SJSA1 (cell line): Measurements from ENCODE around the gene GRAMD1A. TPM values are rescaled to one million over a fixed set of nuclear protein-coding genes. Genes with fewer than 3 reads are reported as not detected.

Experiments
- DNase-seq, 2 experiments: peaks; one replicate each; pipeline ENCODE4 v3.0.0-alpha.2; 2015 to 2020; ENCODE audit warnings: low spot score in 2 of 2, low read depth in 1 of 2
- H3K27ac ChIP-seq: fragments of 250-450 bp; sonication (Bioruptor Pico); 2 replicates; pipeline ENCODE4 v1.5.1; 2020; ENCODE audit warnings: mild to moderate bottlenecking, moderate library complexity
- H3K27me3 ChIP-seq: fragments of 250-450 bp; sonication (Bioruptor Pico); replicated peaks from 2 replicates; pipeline ENCODE4 v1.5.1; 2020; ENCODE audit warnings: mild to moderate bottlenecking, moderate library complexity
- H3K36me3 ChIP-seq: fragments of 250-450 bp; sonication (Bioruptor Pico); 2 replicates; pipeline ENCODE4 v1.5.1; 2020; ENCODE audit warnings: mild to moderate bottlenecking
- H3K4me1 ChIP-seq: fragments of 250-450 bp; sonication (Bioruptor Pico); replicated peaks from 2 replicates; pipeline ENCODE4 v1.6.1; 2021; ENCODE audit warnings: mild to moderate bottlenecking
- H3K4me3 ChIP-seq: fragments of 250-450 bp; sonication (Bioruptor Pico); 2 replicates; pipeline ENCODE4 v1.5.1; 2020; ENCODE audit warnings: mild to moderate bottlenecking
- H3K9me3 ChIP-seq: fragments of 250-450 bp; sonication (Bioruptor Pico); replicated peaks from 2 replicates; pipeline ENCODE4 v1.5.1; 2020; ENCODE audit warnings: mild to moderate bottlenecking
- total RNA-seq: library from RNA; depleted of rRNA; stranded (reverse); fragments of >200 nt; shearing (Covaris generic); gene quantifications from 2 replicates; pipeline ENCODE4 v1.2.3, GENCODE V29; 2014

Gene GRAMD1A
- total RNA-seq, 1 experiment from 2014 or later: 21.6 TPM

- no peaks in the 10 kb centered on the region for H3K4me1 ChIP-seq
Observed at GRCh38 chr19:35058370-35058769, 58.2 kb downstream of the GRAMD1A start.

GRCh38 chr19:35059006-35059798 is 59.1 kb downstream of the GRAMD1A start:
- H3K27me3 ChIP-seq: peaks cover 21% of the 10 kb centered on the region
- H3K4me1 ChIP-seq: no peaks in the 10 kb centered on the region

More at GRCh38 chr19:35058370-35058769, 58.2 kb downstream of the GRAMD1A start:
- DNase-seq: no peak
- no peak overlapping the region for H3K4me3 ChIP-seq
- no peaks in the 10 kb centered on the region for H3K9me3 ChIP-seq
- H3K27ac ChIP-seq: no peak overlapping the region
- H3K27me3 ChIP-seq: peaks cover 21% of the 10 kb centered on the region
- H3K36me3 ChIP-seq: no peaks in the 10 kb centered on the region

GRCh38 chr19:35059799-35060091 is 59.6 kb downstream of the GRAMD1A start:
- DNase-seq: no peak
- no peaks in the 10 kb centered on the region for H3K36me3 ChIP-seq

More at GRCh38 chr19:35059006-35059798, 59.1 kb downstream of the GRAMD1A start:
- DNase-seq: no peak
- H3K36me3 ChIP-seq: no peaks in the 10 kb centered on the region
- no peak overlapping the region for H3K27ac ChIP-seq
- H3K9me3 ChIP-seq: no peaks in the 10 kb centered on the region
- H3K4me3 ChIP-seq: no peak overlapping the region

GRCh38 chr19:35060160-35060855 is 60.2 kb downstream of the GRAMD1A start:
- peaks cover 21% of the 10 kb centered on the region for H3K27me3 ChIP-seq
- H3K36me3 ChIP-seq: no peaks in the 10 kb centered on the region
- no peak for DNase-seq
- no peaks in the 10 kb centered on the region for H3K4me1 ChIP-seq
- no peaks in the 10 kb centered on the region for H3K9me3 ChIP-seq
- H3K27ac ChIP-seq: no peak overlapping the region
- no peak overlapping the region for H3K4me3 ChIP-seq

More at GRCh38 chr19:35059799-35060091, 59.6 kb downstream of the GRAMD1A start:
- Histone ChIP-seq H3K27me3 (peaks cover 21% of the 10 kb centered on the region), H3K27ac (no peak overlapping the region), H3K4me1 (no peaks in the 10 kb centered on the region), H3K9me3 (no peaks in the 10 kb centered on the region), H3K4me3 (no peak overlapping the region)

- Histone ChIP-seq H3K36me3 (no peaks in the 10 kb centered on the region), H3K4me1 (no peaks in the 10 kb centered on the region), H3K27ac (no peak overlapping the region), H3K27me3 (peaks cover 11% of the 10 kb centered on the region; the same call in 1 of the 2 replicates), H3K4me3 (no peak overlapping the region), H3K9me3 (no peaks in the 10 kb centered on the region)
- no peak for DNase-seq
Observed at GRCh38 chr19:35061583-35062373, 61.7 kb downstream of the GRAMD1A start.

GRCh38 chr19:35062942-35063341 is 62.8 kb downstream of the GRAMD1A start:
- Histone ChIP-seq H3K4me1 (no peaks in the 10 kb centered on the region), H3K36me3 (no peaks in the 10 kb centered on the region), H3K27ac (no peak overlapping the region), H3K27me3 (0 out of 2 replicates have a peak, but pooled peaks cover 3% of the 10 kb centered on the region), H3K4me3 (no peak overlapping the region), H3K9me3 (no peaks in the 10 kb centered on the region)
- DNase-seq: no peak

GRCh38 chr19:35063940-35064818 is 64.1 kb downstream of the GRAMD1A start:
- H3K27ac ChIP-seq: no peak overlapping the region
- no peaks in the 10 kb centered on the region for H3K36me3 ChIP-seq
- no peak overlapping the region for H3K4me3 ChIP-seq
- peak in 1 of 2 experiments; percentile 6 for DNase-seq
- no peaks in the 10 kb centered on the region for H3K27me3 ChIP-seq
- no peaks in the 10 kb centered on the region for H3K9me3 ChIP-seq
- no peaks in the 10 kb centered on the region for H3K4me1 ChIP-seq

- Histone ChIP-seq H3K27me3 (no peaks in the 10 kb centered on the region), H3K4me3 (no peak overlapping the region), H3K27ac (no peak overlapping the region), H3K4me1 (no peaks in the 10 kb centered on the region), H3K9me3 (0 out of 2 replicates have a peak, but pooled peaks cover 11% of the 10 kb centered on the region), H3K36me3 (no peaks in the 10 kb centered on the region)
- DNase-seq: no peak
Observed at GRCh38 chr19:35065574-35065973, 65.5 kb downstream of the GRAMD1A start.

- no peaks in the 10 kb centered on the region for H3K27me3 ChIP-seq
- H3K9me3 ChIP-seq: 0 out of 2 replicates have a peak, but pooled peaks cover 12% of the 10 kb centered on the region
- no peak for DNase-seq
- no peak overlapping the region for H3K4me3 ChIP-seq
- no peak overlapping the region for H3K27ac ChIP-seq
- H3K4me1 ChIP-seq: no peaks in the 10 kb centered on the region
- no peaks in the 10 kb centered on the region for H3K36me3 ChIP-seq
Observed at GRCh38 chr19:35066121-35066520, 66.0 kb downstream of the GRAMD1A start.

GRCh38 chr19:35066691-35067563 is 66.8 kb downstream of the GRAMD1A start:
- no peaks in the 10 kb centered on the region for H3K27me3 ChIP-seq
- H3K4me1 ChIP-seq: no peaks in the 10 kb centered on the region
- H3K27ac ChIP-seq: no peak overlapping the region
- DNase-seq: peak; percentile 78 to 87
- no peak overlapping the region for H3K4me3 ChIP-seq
- no peaks in the 10 kb centered on the region for H3K36me3 ChIP-seq
- H3K9me3 ChIP-seq: 0 out of 2 replicates have a peak, but pooled peaks cover 12% of the 10 kb centered on the region

- 0 out of 2 replicates have a peak, but pooled peaks cover 12% of the 10 kb centered on the region for H3K9me3 ChIP-seq
- no peaks in the 10 kb centered on the region for H3K4me1 ChIP-seq
- H3K36me3 ChIP-seq: no peaks in the 10 kb centered on the region
- H3K27ac ChIP-seq: no peak overlapping the region
- H3K27me3 ChIP-seq: no peaks in the 10 kb centered on the region
- DNase-seq: no peak
- no peak overlapping the region for H3K4me3 ChIP-seq
Observed at GRCh38 chr19:35068941-35069634, 69.0 kb downstream of the GRAMD1A start.

- H3K27me3 ChIP-seq: no peaks in the 10 kb centered on the region
- no peaks in the 10 kb centered on the region for H3K36me3 ChIP-seq
- no peak for DNase-seq
- no peak overlapping the region for H3K27ac ChIP-seq
- 0 out of 2 replicates have a peak, but pooled peaks cover 12% of the 10 kb centered on the region for H3K9me3 ChIP-seq
- no peaks in the 10 kb centered on the region for H3K4me1 ChIP-seq
- no peak overlapping the region for H3K4me3 ChIP-seq
Observed at GRCh38 chr19:35069696-35070095, 69.6 kb downstream of the GRAMD1A start.
